ENCODE results near the gene INAVA. TPM values are rescaled to one million over a fixed set of nuclear protein-coding genes. Genes with fewer than 3 reads are reported as not detected.

The INAVA gene
- total RNA-seq, 6 experiments from 2014 or later: not detected

DNA sequence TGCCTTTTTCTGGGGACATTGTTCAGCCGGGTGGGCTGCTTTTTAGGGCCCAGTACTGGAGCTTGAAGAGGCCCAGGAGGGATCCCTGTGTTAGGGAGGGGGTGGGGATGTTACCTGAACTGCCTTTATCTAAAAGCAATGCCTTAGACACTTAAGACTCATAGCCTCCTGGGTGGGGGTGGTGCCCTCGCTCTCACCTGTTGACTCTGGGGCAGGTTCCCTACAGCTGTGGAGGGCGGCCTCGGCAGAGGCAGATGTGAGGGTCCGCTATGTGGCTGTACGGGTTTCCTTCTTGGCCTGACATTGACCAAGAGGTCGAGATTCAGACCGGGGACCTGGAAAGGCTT lies 716 bp downstream of the INAVA start:
- H3K4me3 Mint-ChIP-seq: no peak overlapping the region
- peaks cover 19% of the 10 kb centered on the region for H3K4me1 Mint-ChIP-seq (ENCODE audit: low read depth)
- no peaks in the 10 kb centered on the region for H3K36me3 Mint-ChIP-seq (ENCODE audit: low read depth)
- H3K9me3 Mint-ChIP-seq: no peaks in the 10 kb centered on the region
- TF ChIP-seq, protein P1, sequence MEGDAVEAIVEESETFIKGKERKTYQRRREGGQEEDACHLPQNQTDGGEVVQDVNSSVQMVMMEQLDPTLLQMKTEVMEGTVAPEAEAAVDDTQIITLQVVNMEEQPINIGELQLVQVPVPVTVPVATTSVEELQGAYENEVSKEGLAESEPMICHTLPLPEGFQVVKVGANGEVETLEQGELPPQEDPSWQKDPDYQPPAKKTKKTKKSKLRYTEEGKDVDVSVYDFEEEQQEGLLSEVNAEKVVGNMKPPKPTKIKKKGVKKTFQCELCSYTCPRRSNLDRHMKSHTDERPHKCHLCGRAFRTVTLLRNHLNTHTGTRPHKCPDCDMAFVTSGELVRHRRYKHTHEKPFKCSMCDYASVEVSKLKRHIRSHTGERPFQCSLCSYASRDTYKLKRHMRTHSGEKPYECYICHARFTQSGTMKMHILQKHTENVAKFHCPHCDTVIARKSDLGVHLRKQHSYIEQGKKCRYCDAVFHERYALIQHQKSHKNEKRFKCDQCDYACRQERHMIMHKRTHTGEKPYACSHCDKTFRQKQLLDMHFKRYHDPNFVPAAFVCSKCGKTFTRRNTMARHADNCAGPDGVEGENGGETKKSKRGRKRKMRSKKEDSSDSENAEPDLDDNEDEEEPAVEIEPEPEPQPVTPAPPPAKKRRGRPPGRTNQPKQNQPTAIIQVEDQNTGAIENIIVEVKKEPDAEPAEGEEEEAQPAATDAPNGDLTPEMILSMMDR (IDR thresholded peaks at IDR 0.05): no peak
- H3K27me3 Mint-ChIP-seq (ENCODE audit: insufficient read depth): peaks cover 58% of the 10 kb centered on the region
- no peak for DNase-seq
- no peak overlapping the region for H3K27ac Mint-ChIP-seq

GRCh38 chr1:200895801-200896530 lies 1.3 kb downstream of the INAVA start:
- Mint-ChIP-seq H3K27me3 (ENCODE audit: insufficient read depth) (peaks cover 57% of the 10 kb centered on the region), H3K27ac (no peak overlapping the region), H3K4me3 (no peak overlapping the region), H3K36me3 (ENCODE audit: low read depth) (no peaks in the 10 kb centered on the region), H3K4me1 (ENCODE audit: low read depth) (peaks cover 15% of the 10 kb centered on the region), H3K9me3 (no peaks in the 10 kb centered on the region)
- no peak for DNase-seq
- TF ChIP-seq, protein P1 (IDR thresholded peaks at IDR 0.05): no peak

GRCh38 chr1:200896531-200897196 lies 2.0 kb downstream of the INAVA start:
- Mint-ChIP-seq H3K36me3 (ENCODE audit: low read depth) (no peaks in the 10 kb centered on the region), H3K27ac (no peak overlapping the region), H3K4me1 (ENCODE audit: low read depth) (peaks cover 11% of the 10 kb centered on the region), H3K9me3 (no peaks in the 10 kb centered on the region), H3K4me3 (no peak overlapping the region), H3K27me3 (ENCODE audit: insufficient read depth) (peaks cover 58% of the 10 kb centered on the region)
- TF ChIP-seq, protein P1 (IDR thresholded peaks at IDR 0.05): no peak
- no peak for DNase-seq

- H3K27me3 Mint-ChIP-seq (ENCODE audit: insufficient read depth): peaks cover 58% of the 10 kb centered on the region
- no peaks in the 10 kb centered on the region for H3K9me3 Mint-ChIP-seq
- TF ChIP-seq, protein P1 (IDR thresholded peaks at IDR 0.05): no peak
- H3K4me3 Mint-ChIP-seq: no peak overlapping the region
- DNase-seq: no peak
- H3K36me3 Mint-ChIP-seq (ENCODE audit: low read depth): no peaks in the 10 kb centered on the region
- no peak overlapping the region for H3K27ac Mint-ChIP-seq
- H3K4me1 Mint-ChIP-seq (ENCODE audit: low read depth): peaks cover 6% of the 10 kb centered on the region; the same call in 1 of the 2 replicates
These were observed 2.6 kb downstream of the INAVA start for GRCh38 chr1:200897259-200897658.

DNA sequence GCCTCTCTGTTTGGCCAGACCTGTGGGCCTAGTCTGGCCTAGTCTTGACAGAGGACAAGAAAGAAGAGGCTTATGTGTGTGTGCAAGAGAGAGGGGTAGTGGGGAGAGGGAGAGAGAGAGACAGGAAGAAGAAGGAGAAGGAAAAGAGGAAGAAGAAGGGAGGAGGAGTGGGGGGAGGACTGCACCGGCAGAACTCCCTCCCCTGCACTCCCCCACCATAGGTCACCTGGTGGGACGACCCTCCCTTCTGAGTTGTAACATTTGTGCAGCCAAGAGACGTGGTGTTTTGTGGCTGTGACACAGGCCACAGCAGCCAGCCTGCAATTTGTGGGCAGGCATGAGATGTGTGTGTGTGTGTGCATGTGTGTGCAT lies 4.3 kb downstream of the INAVA start:
- Mint-ChIP-seq H3K9me3 (no peaks in the 10 kb centered on the region), H3K27me3 (ENCODE audit: insufficient read depth) (peaks cover 51% of the 10 kb centered on the region), H3K4me1 (ENCODE audit: low read depth) (peaks cover 6% of the 10 kb centered on the region; the same call in 1 of the 2 replicates), H3K36me3 (ENCODE audit: low read depth) (no peaks in the 10 kb centered on the region), H3K4me3 (no peak overlapping the region), H3K27ac (no peak overlapping the region)
- TF ChIP-seq, protein P1 (IDR thresholded peaks at IDR 0.05): no peak
- DNase-seq: no peak

Data from HFFc6 (cell line).